Measurements from ENCODE around the gene TAB2.

TAB2 gene

DNA sequence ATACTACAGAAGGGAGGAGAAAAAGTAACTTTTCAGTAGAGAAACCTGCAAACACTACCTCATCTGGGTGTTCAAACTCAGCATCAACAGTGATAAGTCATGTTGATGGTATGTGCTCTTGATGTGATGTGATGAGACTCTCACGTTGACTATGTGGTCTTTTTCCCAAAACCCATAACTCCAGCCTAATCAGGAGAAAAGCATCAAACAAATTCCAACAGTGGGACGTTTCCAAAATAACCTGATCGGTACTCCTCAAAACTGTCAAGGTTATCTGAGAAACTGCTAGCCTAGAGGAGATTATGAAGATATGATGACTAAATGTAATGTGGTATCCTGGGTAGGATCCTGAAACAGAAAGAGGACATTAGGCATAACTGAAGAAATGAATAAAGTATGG lies 41.9 kb upstream of the TAB2 start:
- TF ChIP-seq, protein P1, sequence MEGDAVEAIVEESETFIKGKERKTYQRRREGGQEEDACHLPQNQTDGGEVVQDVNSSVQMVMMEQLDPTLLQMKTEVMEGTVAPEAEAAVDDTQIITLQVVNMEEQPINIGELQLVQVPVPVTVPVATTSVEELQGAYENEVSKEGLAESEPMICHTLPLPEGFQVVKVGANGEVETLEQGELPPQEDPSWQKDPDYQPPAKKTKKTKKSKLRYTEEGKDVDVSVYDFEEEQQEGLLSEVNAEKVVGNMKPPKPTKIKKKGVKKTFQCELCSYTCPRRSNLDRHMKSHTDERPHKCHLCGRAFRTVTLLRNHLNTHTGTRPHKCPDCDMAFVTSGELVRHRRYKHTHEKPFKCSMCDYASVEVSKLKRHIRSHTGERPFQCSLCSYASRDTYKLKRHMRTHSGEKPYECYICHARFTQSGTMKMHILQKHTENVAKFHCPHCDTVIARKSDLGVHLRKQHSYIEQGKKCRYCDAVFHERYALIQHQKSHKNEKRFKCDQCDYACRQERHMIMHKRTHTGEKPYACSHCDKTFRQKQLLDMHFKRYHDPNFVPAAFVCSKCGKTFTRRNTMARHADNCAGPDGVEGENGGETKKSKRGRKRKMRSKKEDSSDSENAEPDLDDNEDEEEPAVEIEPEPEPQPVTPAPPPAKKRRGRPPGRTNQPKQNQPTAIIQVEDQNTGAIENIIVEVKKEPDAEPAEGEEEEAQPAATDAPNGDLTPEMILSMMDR (IDR thresholded peaks at IDR 0.05; ENCODE audit: insufficient read depth, low read depth, low read length, missing control alignments): no peak
- no peak for DNase-seq (ENCODE audit: low read depth)
- H3K4me3 ChIP-seq (ENCODE audit: low read length): no peak overlapping the region

DNA sequence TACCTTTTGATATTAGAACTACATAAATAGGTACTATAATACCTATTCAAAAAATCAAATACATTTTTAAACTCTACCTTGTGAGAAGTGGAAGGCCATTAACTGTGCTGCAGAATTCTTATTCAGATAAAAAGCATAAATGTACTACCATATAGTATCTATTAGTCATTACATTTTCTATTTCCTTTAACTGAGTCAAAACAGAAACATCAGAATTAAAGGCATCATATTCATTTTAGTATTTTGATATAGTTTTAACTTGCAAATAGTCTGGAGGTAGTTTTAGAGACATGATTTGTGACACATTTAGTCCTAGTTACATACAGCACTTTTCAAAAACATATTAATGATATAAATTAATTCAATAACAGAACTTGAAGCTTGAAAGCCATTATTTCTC lies 39.9 kb upstream of the TAB2 start:
- H3K4me3 ChIP-seq (ENCODE audit: low read length): no peak overlapping the region
- DNase-seq (ENCODE audit: low read depth): no peak
- TF ChIP-seq, protein P1 (IDR thresholded peaks at IDR 0.05; ENCODE audit: insufficient read depth, low read depth, low read length, missing control alignments): no peak

GRCh38 chr6:149278997-149279396 lies 38.5 kb upstream of the TAB2 start:
- no peak for DNase-seq (ENCODE audit: low read depth)
- H3K4me3 ChIP-seq (ENCODE audit: low read length): no peak overlapping the region
- TF ChIP-seq, protein P1 (IDR thresholded peaks at IDR 0.05; ENCODE audit: insufficient read depth, low read depth, low read length, missing control alignments): no peak

- TF ChIP-seq, protein P1 (IDR thresholded peaks at IDR 0.05; ENCODE audit: insufficient read depth, low read depth, low read length, missing control alignments): no peak
- DNase-seq (ENCODE audit: low read depth): peak; percentile 65
- no peak overlapping the region for H3K4me3 ChIP-seq (ENCODE audit: low read length)
Observed at GRCh38 chr6:149284904-149285303, 32.6 kb upstream of the TAB2 start.

- TF ChIP-seq, protein P1 (IDR thresholded peaks at IDR 0.05; ENCODE audit: insufficient read depth, low read depth, low read length, missing control alignments): no peak
- DNase-seq (ENCODE audit: low read depth): peak; percentile 67
- H3K4me3 ChIP-seq (ENCODE audit: low read length): no peak overlapping the region
Observed at GRCh38 chr6:149285626-149286025, 31.9 kb upstream of the TAB2 start.

- DNase-seq (ENCODE audit: low read depth): no peak
- no peak overlapping the region for H3K4me3 ChIP-seq (ENCODE audit: low read length)
- TF ChIP-seq, protein P1 (IDR thresholded peaks at IDR 0.05; ENCODE audit: insufficient read depth, low read depth, low read length, missing control alignments): no peak
Observed at GRCh38 chr6:149286905-149287304, 30.6 kb upstream of the TAB2 start.

GRCh38 chr6:149289192-149289781 lies 28.2 kb upstream of the TAB2 start:
- DNase-seq (ENCODE audit: low read depth): no peak
- no peak overlapping the region for H3K4me3 ChIP-seq (ENCODE audit: low read length)
- TF ChIP-seq, protein P1 (IDR thresholded peaks at IDR 0.05; ENCODE audit: insufficient read depth, low read depth, low read length, missing control alignments): no peak

Data from epithelial cell of esophagus (primary cell).